Neutrophil (primary cell): ENCODE results near the gene UROS.

Experiments
- H3K27ac ChIP-seq: fragments of 200-600 bp; sonication (generic); 2 replicates; pipeline ENCODE4 v1.5.1; 2016; ENCODE audit warnings: mild to moderate bottlenecking, moderate library complexity
- H3K27me3 ChIP-seq: fragments of 200-600 bp; sonication (generic); 2 replicates; pipeline ENCODE4 v1.6.0; 2016; ENCODE audit warnings: mild to moderate bottlenecking
- H3K36me3 ChIP-seq: fragments of 200-600 bp; sonication (generic); 2 replicates; pipeline ENCODE4 v1.5.1; 2017
- H3K4me1 ChIP-seq, 2 experiments: fragments of 200-600 bp in 1 of 2; sonication (generic) in 1 of 2; 1 replicate in 1 of 2; 2 replicates in 1 of 2; pipeline versions ENCODE4 v1.5.1 to v1.6.1; 2013 to 2016; ENCODE audit warnings: low read depth in 1 of 2, low read length in 1 of 2, mild to moderate bottlenecking in 1 of 2, moderate library complexity in 1 of 2; ENCODE audit not compliant: control insufficient read depth in 1 of 2, insufficient read depth in 1 of 2
- H3K4me3 ChIP-seq, 2 experiments: fragments of 200-600 bp in 1 of 2; sonication (generic) in 1 of 2; 1 replicate in 1 of 2; 2 replicates in 1 of 2; pipeline ENCODE4 v1.5.1; 2013 to 2016; ENCODE audit warnings: low read depth in 1 of 2, low read length in 1 of 2, mild to moderate bottlenecking in 1 of 2, moderate library complexity in 1 of 2
- H3K9me3 ChIP-seq: fragments of 200-600 bp; sonication (generic); 2 replicates; pipeline ENCODE4 v1.5.1; 2016
- CTCF ChIP-seq: fragments of 200-600 bp; sonication (generic); IDR thresholded peaks from 2 replicates; pipeline ENCODE4 v1.5.1; 2016; ENCODE audit warnings: antibody characterized with exemption

UROS gene

DNA sequence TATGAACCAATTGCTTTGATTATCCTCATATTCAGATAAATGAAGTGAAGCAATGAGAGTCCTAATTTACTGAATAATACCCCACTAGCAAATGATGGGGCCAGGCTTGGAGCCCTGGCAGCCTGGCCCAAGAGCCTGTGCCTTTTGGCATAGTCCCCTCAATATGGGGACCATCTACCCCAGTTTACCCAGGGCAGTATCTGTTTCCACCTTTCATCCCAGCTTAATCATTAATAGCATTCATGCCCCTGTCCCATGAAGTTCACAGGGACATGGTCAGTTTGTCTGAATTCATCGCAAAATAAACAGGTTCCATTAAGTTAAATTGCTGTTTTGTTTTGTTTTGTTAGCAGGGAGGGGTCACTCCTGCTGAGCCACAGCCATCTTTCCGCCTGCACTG is 25.8 kb upstream of the UROS start:
- no peaks in the 10 kb centered on the region for H3K9me3 ChIP-seq
- H3K4me1 ChIP-seq: no peaks in the 10 kb centered on the region
- no peak overlapping the region for H3K27ac ChIP-seq
- no peak overlapping the region for H3K4me3 ChIP-seq
- no peak for TF ChIP-seq CTCF
- H3K27me3 ChIP-seq: no peaks in the 10 kb centered on the region
- H3K36me3 ChIP-seq: peaks cover 31% of the 10 kb centered on the region

GRCh38 chr10:125848371-125848770 is 25.3 kb upstream of the UROS start:
- TF ChIP-seq CTCF: no peak
- Histone ChIP-seq H3K27me3 (no peaks in the 10 kb centered on the region), H3K27ac (no peak overlapping the region), H3K4me1 (no peaks in the 10 kb centered on the region), H3K4me3 (no peak overlapping the region), H3K36me3 (peaks cover 31% of the 10 kb centered on the region), H3K9me3 (no peaks in the 10 kb centered on the region)

GRCh38 chr10:125846894-125847293 is 23.8 kb upstream of the UROS start:
- peaks cover 25% of the 10 kb centered on the region for H3K36me3 ChIP-seq
- no peak for TF ChIP-seq CTCF
- no peaks in the 10 kb centered on the region for H3K27me3 ChIP-seq
- no peak overlapping the region for H3K27ac ChIP-seq
- no peaks in the 10 kb centered on the region for H3K4me1 ChIP-seq
- no peak overlapping the region for H3K4me3 ChIP-seq
- no peaks in the 10 kb centered on the region for H3K9me3 ChIP-seq

- Histone ChIP-seq H3K27me3 (no peaks in the 10 kb centered on the region), H3K4me1 (no peaks in the 10 kb centered on the region), H3K9me3 (no peaks in the 10 kb centered on the region), H3K27ac (no peak overlapping the region), H3K4me3 (no peak overlapping the region), H3K36me3 (peaks cover 26% of the 10 kb centered on the region)
- TF ChIP-seq CTCF: no peak
Measured at GRCh38 chr10:125845617-125846016, 22.6 kb upstream of the UROS start.

- no peak for TF ChIP-seq CTCF
- no peaks in the 10 kb centered on the region for H3K4me1 ChIP-seq
Measured at GRCh38 chr10:125844751-125845221, 21.7 kb upstream of the UROS start.

More at GRCh38 chr10:125844751-125845221, 21.7 kb upstream of the UROS start:
- H3K36me3 ChIP-seq: peaks cover 34% of the 10 kb centered on the region
- H3K9me3 ChIP-seq: no peaks in the 10 kb centered on the region
- no peak overlapping the region for H3K4me3 ChIP-seq
- H3K27me3 ChIP-seq: no peaks in the 10 kb centered on the region
- no peak overlapping the region for H3K27ac ChIP-seq
